A673 (cell line): Measurements from ENCODE around the gene ASB10. TPM values are rescaled to one million over a fixed set of nuclear protein-coding genes. Genes with fewer than 3 reads are reported as not detected.

Source experiments
- BruUV-seq: library from RNA; stranded (reverse); fragments of 400-500 nt; replicated peaks from 2 replicates; lab custom pipeline; 2021; lab: Mats Ljungman, UMichigan
- CTCF ChIA-PET: fragments of 300-600 bp; sonication (Branson Sonifier 250); formaldehyde crosslinking; loops from one replicate; lab custom pipeline; 2022; ENCODE audit warnings: antibody characterized with exemption; lab: Charles Lee
- POLR2A ChIA-PET: fragments of 300-600 bp; sonication (Branson Sonifier 250); formaldehyde crosslinking; loops from one replicate; lab custom pipeline; 2022; ENCODE audit warnings: antibody characterized with exemption; ENCODE audit not compliant: low non-redundant PET; lab: Charles Lee
- DNase-seq: peaks from one replicate; pipeline ENCODE4 v3.0.0-alpha.2; 2015; ENCODE audit warnings: low spot score
- H3K27ac ChIP-seq: fragments of 200-600 bp; sonication (generic); 2 replicates; pipeline ENCODE4 v1.5.1; 2016; ENCODE audit warnings: mixed run types, low read depth, mild to moderate bottlenecking, mixed read lengths, antibody characterized with exemption, low read length; ENCODE audit not compliant: poor library complexity, severe bottlenecking
- H3K27me3 ChIP-seq: fragments of 200-600 bp; sonication (generic); replicated peaks from 2 replicates; pipeline ENCODE4 v1.6.1; 2017; ENCODE audit warnings: mixed run types, low read depth, mild to moderate bottlenecking, mixed read lengths, antibody characterized with exemption, low read length; ENCODE audit not compliant: insufficient read depth, poor library complexity
- H3K36me3 ChIP-seq: fragments of 200-600 bp; sonication (generic); 2 replicates; pipeline ENCODE4 v1.6.1; 2016; ENCODE audit warnings: mixed run types, mild to moderate bottlenecking, mixed read lengths, antibody characterized with exemption, low read length; ENCODE audit not compliant: insufficient read depth, poor library complexity, severe bottlenecking
- H3K4me1 ChIP-seq: fragments of 200-600 bp; sonication (generic); 2 replicates; pipeline ENCODE4 v1.6.1; 2017; ENCODE audit warnings: mixed run types, mild to moderate bottlenecking, mixed read lengths, antibody characterized with exemption, low read length; ENCODE audit not compliant: insufficient read depth, poor library complexity, severe bottlenecking
- H3K4me3 ChIP-seq: fragments of 200-600 bp; sonication (generic); 2 replicates; pipeline ENCODE4 v1.5.1; 2016; ENCODE audit warnings: low read depth, mixed run types, mild to moderate bottlenecking, mixed read lengths, low read length; ENCODE audit not compliant: poor library complexity, severe bottlenecking
- H3K9me3 ChIP-seq: fragments of 200-600 bp; sonication (generic); 2 replicates; pipeline ENCODE4 v1.6.1; 2016; ENCODE audit warnings: mixed run types, low read depth, mild to moderate bottlenecking, mixed read lengths, antibody characterized with exemption, low read length; ENCODE audit not compliant: poor library complexity, severe bottlenecking
- CTCF ChIP-seq: fragments of 300-800, 200-600 bp; sonication (generic); conservative IDR thresholded peaks from 2 replicates; pipeline ENCODE4 v1.5.1; 2017; ENCODE audit warnings: low read depth, mild to moderate bottlenecking, antibody characterized with exemption, low read length, moderate library complexity, mixed read lengths
- EZH2 ChIP-seq: fragments of 200-600 bp; sonication (generic); IDR thresholded peaks from 2 replicates; pipeline ENCODE4 v1.6.1; 2017; ENCODE audit warnings: borderline replicate concordance, low read depth, mild to moderate bottlenecking, mixed read lengths, antibody characterized with exemption, low read length; ENCODE audit not compliant: poor library complexity, severe bottlenecking
- intact Hi-C: fragments of 100-400 bp; cut with micrococcal nuclease; formaldehyde crosslinking; loops from one replicate; pipeline ENCODE4 v1.10.0; 2022; ENCODE audit not compliant: unreplicated experiment
- total RNA-seq: library from RNA; stranded (reverse); gene quantifications from 2 replicates; pipeline ENCODE4 v1.2.3, GENCODE V29; 2021

The ASB10 gene
- total RNA-seq, 1 experiment from 2014 or later: not detected

GRCh38 chr7:151206914-151207313, 19.9 kb upstream of the ASB10 start:
- H3K36me3 ChIP-seq: peaks cover under 1% of the 10 kb centered on the region
- intact Hi-C loops: no loop called here
- H3K27me3 ChIP-seq: peaks cover 28% of the 10 kb centered on the region
- no peaks in the 10 kb centered on the region for H3K4me1 ChIP-seq
- ChIA-PET POLR2A (no interaction called here), CTCF (interaction anchor here (0.5 kb wide), 1 partner anchor 935 kb away, joined by 3 read pairs; no protein-coding TSS in a partner anchor)
- H3K9me3 ChIP-seq: no peaks in the 10 kb centered on the region
- no peak overlapping the region for H3K27ac ChIP-seq
- no TSS peak for BruUV-seq
- TF ChIP-seq EZH2 (no peak), CTCF (no peak)
- DNase-seq: no peak
- no peak overlapping the region for H3K4me3 ChIP-seq

- no peak for DNase-seq
- Histone ChIP-seq H3K4me1 (no peaks in the 10 kb centered on the region), H3K4me3 (no peak overlapping the region), H3K36me3 (no peaks in the 10 kb centered on the region), H3K27me3 (peaks cover 28% of the 10 kb centered on the region), H3K27ac (no peak overlapping the region), H3K9me3 (no peaks in the 10 kb centered on the region)
- no TSS peak for BruUV-seq
- ChIA-PET CTCF (no interaction called here), POLR2A (no interaction called here)
- intact Hi-C loops: no loop called here
- no peak for TF ChIP-seq EZH2
- TF ChIP-seq CTCF: no peak
Observed at GRCh38 chr7:151205730-151206129, 18.7 kb upstream of the ASB10 start.

- intact Hi-C loops: no loop called here
- no TSS peak for BruUV-seq
- no peak for DNase-seq
- H3K4me1 ChIP-seq: peaks cover 2% of the 10 kb centered on the region
- H3K27me3 ChIP-seq: peaks cover 28% of the 10 kb centered on the region
- TF ChIP-seq EZH2 (no peak), CTCF (no peak; the same call in 1 of the 2 replicates)
- no peak overlapping the region for H3K27ac ChIP-seq
- H3K4me3 ChIP-seq: no peak overlapping the region
- ChIA-PET CTCF (interaction anchor here (0.8 kb wide), 1 partner anchor 58 kb away, joined by 3 read pairs; no protein-coding TSS in a partner anchor), POLR2A (no interaction called here)
- no peaks in the 10 kb centered on the region for H3K36me3 ChIP-seq
- H3K9me3 ChIP-seq: no peaks in the 10 kb centered on the region
Observed at GRCh38 chr7:151204383-151205032, 17.5 kb upstream of the ASB10 start.
